ENCODE data around the gene NECAB3. TPM values are rescaled to one million over a fixed set of nuclear protein-coding genes. Genes with fewer than 3 reads are reported as not detected.

The NECAB3 gene
- total and polyA plus RNA-seq, 2 of the 13 experiments (the other 11 are each of a cell fraction or from before 2014, with no cell fraction given): 61.5 to 65.5 TPM

DNA sequence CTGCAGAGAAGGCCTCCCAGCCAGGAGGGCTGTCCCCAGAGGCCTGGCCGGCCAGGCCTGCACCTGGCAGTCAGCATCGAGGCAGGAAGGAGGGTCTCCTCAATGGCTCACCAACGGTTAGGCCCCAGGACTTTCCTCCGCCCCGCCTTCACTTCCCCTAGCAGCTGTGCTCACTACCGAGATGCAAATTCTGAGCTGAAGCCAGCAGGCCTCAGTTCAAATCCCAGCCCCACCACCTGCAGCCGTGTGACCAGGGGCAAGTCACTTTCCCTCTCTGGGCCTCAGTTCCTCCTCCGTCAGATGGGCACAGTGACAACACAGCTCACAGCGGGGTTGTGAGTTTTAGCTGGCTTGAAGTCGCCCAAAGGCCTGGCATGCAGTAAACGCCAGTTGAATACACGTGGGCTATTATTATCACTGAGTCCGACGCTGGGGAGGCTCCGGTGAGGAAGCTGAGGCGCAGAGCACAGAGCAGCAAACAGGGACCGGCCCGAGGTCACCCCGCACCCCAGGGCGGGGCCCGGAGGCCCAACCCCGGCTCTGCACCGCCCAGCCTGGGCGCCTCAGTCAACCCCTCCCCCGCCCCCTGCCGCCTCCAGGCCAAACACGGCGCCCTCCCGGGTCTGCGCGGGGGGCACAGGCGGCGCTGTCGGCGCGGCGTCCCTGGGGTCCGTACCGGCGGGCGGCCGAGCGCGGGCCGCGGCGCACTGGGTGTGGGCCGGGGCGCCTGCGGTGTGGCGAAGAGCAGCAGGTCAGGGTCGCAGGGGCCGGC lies 11.3 kb upstream of the NECAB3 start (continued):
- TF ChIP-seq, protein P1, sequence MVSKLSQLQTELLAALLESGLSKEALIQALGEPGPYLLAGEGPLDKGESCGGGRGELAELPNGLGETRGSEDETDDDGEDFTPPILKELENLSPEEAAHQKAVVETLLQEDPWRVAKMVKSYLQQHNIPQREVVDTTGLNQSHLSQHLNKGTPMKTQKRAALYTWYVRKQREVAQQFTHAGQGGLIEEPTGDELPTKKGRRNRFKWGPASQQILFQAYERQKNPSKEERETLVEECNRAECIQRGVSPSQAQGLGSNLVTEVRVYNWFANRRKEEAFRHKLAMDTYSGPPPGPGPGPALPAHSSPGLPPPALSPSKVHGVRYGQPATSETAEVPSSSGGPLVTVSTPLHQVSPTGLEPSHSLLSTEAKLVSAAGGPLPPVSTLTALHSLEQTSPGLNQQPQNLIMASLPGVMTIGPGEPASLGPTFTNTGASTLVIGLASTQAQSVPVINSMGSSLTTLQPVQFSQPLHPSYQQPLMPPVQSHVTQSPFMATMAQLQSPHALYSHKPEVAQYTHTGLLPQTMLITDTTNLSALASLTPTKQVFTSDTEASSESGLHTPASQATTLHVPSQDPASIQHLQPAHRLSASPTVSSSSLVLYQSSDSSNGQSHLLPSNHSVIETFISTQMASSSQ (IDR thresholded peaks at IDR 0.05; ENCODE audit: low read depth): no peak
- TF ChIP-seq, protein P1 (CRISPR knock-in tag; IDR thresholded peaks at IDR 0.05; ENCODE audit: borderline replicate concordance): peak; percentile 14; the same call in 1 of the 2 replicates
- TF ChIP-seq REPIN1 (CRISPR knock-in tag; IDR thresholded peaks at IDR 0.05; ENCODE audit: borderline replicate concordance, low read depth) (no peak), ZSCAN20 (CRISPR knock-in tag; IDR thresholded peaks at IDR 0.05; ENCODE audit: borderline replicate concordance) (peak; percentile 77; the same call in 1 of the 2 replicates), GTF2F1 (IDR thresholded peaks at IDR 0.05; ENCODE audit: low read length) (no peak), SAFB2 (CRISPR knock-in tag; IDR thresholded peaks at IDR 0.05; ENCODE audit: borderline replicate concordance, low read depth) (no peak), ZMAT3 (CRISPR knock-in tag; conservative IDR thresholded peaks at IDR 0.05) (peak; percentile 77; the same call in 1 of the 2 replicates), HNRNPLL (IDR thresholded peaks at IDR 0.05; ENCODE audit: low read depth, low read length, poor library complexity, severe bottlenecking) (peak; percentile 19), ETV5 (CRISPR knock-in tag; IDR thresholded peaks at IDR 0.05; ENCODE audit: borderline replicate concordance) (peak; percentile 48; the same call in 1 of the 2 replicates), DPF2 (CRISPR knock-in tag; IDR thresholded peaks at IDR 0.05; ENCODE audit: borderline replicate concordance, low read depth) (no peak), HNRNPL (IDR thresholded peaks at IDR 0.05; ENCODE audit: low read depth, low read length) (0 out of 2 replicates have a peak, but pooled peaks have one; percentile 37), RXRB (CRISPR knock-in tag; IDR thresholded peaks at IDR 0.05; ENCODE audit: borderline replicate concordance) (peak; percentile 30; the same call in 1 of the 2 replicates), ZNF564 (CRISPR knock-in tag; IDR thresholded peaks at IDR 0.05) (0 out of 2 replicates have a peak, but pooled peaks have one; percentile 44), DMAP1 (CRISPR knock-in tag; IDR thresholded peaks at IDR 0.05) (no peak), NFE2L2 (IDR thresholded peaks at IDR 0.05; ENCODE audit: low read length) (no peak), ZKSCAN5 (CRISPR knock-in tag; IDR thresholded peaks at IDR 0.05) (no peak), KMT2B (CRISPR knock-in tag; IDR thresholded peaks at IDR 0.05) (peak; percentile 40; the same call in 1 of the 2 replicates)
- TF ChIP-seq, protein P2, sequence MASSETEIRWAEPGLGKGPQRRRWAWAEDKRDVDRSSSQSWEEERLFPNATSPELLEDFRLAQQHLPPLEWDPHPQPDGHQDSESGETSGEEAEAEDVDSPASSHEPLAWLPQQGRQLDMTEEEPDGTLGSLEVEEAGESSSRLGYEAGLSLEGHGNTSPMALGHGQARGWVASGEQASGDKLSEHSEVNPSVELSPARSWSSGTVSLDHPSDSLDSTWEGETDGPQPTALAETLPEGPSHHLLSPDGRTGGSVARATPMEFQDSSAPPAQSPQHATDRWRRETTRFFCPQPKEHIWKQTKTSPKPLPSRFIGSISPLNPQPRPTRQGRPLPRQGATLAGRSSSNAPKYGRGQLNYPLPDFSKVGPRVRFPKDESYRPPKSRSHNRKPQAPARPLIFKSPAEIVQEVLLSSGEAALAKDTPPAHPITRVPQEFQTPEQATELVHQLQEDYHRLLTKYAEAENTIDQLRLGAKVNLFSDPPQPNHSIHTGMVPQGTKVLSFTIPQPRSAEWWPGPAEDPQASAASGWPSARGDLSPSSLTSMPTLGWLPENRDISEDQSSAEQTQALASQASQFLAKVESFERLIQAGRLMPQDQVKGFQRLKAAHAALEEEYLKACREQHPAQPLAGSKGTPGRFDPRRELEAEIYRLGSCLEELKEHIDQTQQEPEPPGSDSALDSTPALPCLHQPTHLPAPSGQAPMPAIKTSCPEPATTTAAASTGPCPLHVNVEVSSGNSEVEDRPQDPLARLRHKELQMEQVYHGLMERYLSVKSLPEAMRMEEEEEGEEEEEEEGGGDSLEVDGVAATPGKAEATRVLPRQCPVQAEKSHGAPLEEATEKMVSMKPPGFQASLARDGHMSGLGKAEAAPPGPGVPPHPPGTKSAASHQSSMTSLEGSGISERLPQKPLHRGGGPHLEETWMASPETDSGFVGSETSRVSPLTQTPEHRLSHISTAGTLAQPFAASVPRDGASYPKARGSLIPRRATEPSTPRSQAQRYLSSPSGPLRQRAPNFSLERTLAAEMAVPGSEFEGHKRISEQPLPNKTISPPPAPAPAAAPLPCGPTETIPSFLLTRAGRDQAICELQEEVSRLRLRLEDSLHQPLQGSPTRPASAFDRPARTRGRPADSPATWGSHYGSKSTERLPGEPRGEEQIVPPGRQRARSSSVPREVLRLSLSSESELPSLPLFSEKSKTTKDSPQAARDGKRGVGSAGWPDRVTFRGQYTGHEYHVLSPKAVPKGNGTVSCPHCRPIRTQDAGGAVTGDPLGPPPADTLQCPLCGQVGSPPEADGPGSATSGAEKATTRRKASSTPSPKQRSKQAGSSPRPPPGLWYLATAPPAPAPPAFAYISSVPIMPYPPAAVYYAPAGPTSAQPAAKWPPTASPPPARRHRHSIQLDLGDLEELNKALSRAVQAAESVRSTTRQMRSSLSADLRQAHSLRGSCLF (CRISPR knock-in tag; IDR thresholded peaks at IDR 0.05; ENCODE audit: borderline replicate concordance): no peak
- TF ChIP-seq, protein P3, sequence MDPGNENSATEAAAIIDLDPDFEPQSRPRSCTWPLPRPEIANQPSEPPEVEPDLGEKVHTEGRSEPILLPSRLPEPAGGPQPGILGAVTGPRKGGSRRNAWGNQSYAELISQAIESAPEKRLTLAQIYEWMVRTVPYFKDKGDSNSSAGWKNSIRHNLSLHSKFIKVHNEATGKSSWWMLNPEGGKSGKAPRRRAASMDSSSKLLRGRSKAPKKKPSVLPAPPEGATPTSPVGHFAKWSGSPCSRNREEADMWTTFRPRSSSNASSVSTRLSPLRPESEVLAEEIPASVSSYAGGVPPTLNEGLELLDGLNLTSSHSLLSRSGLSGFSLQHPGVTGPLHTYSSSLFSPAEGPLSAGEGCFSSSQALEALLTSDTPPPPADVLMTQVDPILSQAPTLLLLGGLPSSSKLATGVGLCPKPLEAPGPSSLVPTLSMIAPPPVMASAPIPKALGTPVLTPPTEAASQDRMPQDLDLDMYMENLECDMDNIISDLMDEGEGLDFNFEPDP (CRISPR knock-in tag; conservative IDR thresholded peaks at IDR 0.05): 0 out of 2 replicates have a peak, but pooled peaks have one; percentile 97
